ENCODE results near the gene ZFYVE26. TPM values are rescaled to one million over a fixed set of nuclear protein-coding genes. Genes with fewer than 3 reads are reported as not detected.
A peak's percentile ranks its signal among the peaks of the same experiment; 100 is the strongest.
"Not testable (repeated sequence)": the region's sequence is repeated elsewhere in the genome, so short reads cannot be mapped to it uniquely, and the experiment has no call there.

Gene ZFYVE26
- total RNA-seq, 1 experiment from 2014 or later: 13.2 TPM

DNA sequence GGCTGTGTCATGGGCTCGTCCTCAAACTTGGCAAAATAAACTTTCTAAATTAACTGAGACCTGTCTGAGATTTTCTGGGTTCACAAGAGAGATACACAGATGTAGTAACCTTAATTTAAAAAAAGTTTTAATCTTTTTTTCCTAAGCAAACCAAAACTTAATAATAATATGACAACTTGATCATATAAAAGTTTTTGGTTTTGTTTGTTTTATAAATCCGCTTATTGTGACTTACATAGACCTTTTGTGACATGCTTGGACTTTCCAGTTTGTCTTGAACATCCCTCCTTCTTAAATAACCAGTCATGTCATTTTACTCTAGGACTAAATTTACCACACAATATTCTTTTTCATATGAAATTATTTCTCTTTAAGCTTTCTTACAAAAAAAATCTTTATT, 106.2 kb downstream of the ZFYVE26 start:
- H3K4me3 ChIP-seq (replicated peaks in 1 of 2; ENCODE audit: low read depth in 1 of 2, low read length in 2 of 2): no peak overlapping the region
- H3K27me3 ChIP-seq (ENCODE audit: insufficient read depth, low read length): no peaks in the 10 kb centered on the region
- H3K9ac ChIP-seq (ENCODE audit: low read length): no peak overlapping the region
- peaks cover 0 to 2% of the 10 kb centered on the region in 2 experiments; a peak in 2 of 4 replicates for H3K4me1 ChIP-seq (ENCODE audit: control insufficient read depth in 1 of 2, insufficient read depth in 2 of 2, low read length in 2 of 2)
- ChIA-PET RAD21 (ENCODE audit: low non-redundant PET in 1 of 2, low total read pairs in 2 of 2, uncharacterized antibody in 2 of 2, unreplicated experiment in 2 of 2) (no interaction called here), CTCF (no interaction called here), POLR2A (no interaction called here)
- no peaks in the 10 kb centered on the region for H4K20me1 ChIP-seq (ENCODE audit: insufficient read depth)
- no TSS peak for BruUV-seq (replicated peaks)
- no peaks in the 10 kb centered on the region for H3K79me2 ChIP-seq (ENCODE audit: insufficient read depth, low read length)
- ATAC-seq (no peak), DNase-seq (ENCODE audit: low read depth, low spot score) (peak; percentile 48)
- no peak overlapping the region for H3K27ac ChIP-seq (ENCODE audit: low read depth, low read length)
- H3K9me2 ChIP-seq (ENCODE audit: insufficient read depth): no peaks in the 10 kb centered on the region
- intact Hi-C loops (cut with micrococcal nuclease): no loop called here
- H3K9me3 ChIP-seq (ENCODE audit: control insufficient read depth in 1 of 2, insufficient read depth in 1 of 2, low read depth in 1 of 2, low read length in 2 of 2): peaks cover 5 to 7% of the 10 kb centered on the region in 2 experiments; a peak in 2 of 4 replicates
- no peak overlapping the region for H3K4me2 ChIP-seq (ENCODE audit: low read length)
- no peak overlapping the region for H2AFZ ChIP-seq (ENCODE audit: low read depth, low read length, poor library complexity, severe bottlenecking)
- H3K36me3 ChIP-seq (ENCODE audit: control insufficient read depth in 1 of 2, insufficient read depth in 2 of 2, low read length in 2 of 2): no peaks in the 10 kb centered on the region
- TF ChIP-seq, protein P1, sequence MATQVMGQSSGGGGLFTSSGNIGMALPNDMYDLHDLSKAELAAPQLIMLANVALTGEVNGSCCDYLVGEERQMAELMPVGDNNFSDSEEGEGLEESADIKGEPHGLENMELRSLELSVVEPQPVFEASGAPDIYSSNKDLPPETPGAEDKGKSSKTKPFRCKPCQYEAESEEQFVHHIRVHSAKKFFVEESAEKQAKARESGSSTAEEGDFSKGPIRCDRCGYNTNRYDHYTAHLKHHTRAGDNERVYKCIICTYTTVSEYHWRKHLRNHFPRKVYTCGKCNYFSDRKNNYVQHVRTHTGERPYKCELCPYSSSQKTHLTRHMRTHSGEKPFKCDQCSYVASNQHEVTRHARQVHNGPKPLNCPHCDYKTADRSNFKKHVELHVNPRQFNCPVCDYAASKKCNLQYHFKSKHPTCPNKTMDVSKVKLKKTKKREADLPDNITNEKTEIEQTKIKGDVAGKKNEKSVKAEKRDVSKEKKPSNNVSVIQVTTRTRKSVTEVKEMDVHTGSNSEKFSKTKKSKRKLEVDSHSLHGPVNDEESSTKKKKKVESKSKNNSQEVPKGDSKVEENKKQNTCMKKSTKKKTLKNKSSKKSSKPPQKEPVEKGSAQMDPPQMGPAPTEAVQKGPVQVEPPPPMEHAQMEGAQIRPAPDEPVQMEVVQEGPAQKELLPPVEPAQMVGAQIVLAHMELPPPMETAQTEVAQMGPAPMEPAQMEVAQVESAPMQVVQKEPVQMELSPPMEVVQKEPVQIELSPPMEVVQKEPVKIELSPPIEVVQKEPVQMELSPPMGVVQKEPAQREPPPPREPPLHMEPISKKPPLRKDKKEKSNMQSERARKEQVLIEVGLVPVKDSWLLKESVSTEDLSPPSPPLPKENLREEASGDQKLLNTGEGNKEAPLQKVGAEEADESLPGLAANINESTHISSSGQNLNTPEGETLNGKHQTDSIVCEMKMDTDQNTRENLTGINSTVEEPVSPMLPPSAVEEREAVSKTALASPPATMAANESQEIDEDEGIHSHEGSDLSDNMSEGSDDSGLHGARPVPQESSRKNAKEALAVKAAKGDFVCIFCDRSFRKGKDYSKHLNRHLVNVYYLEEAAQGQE (IDR thresholded peaks at IDR 0.05; ENCODE audit: low read depth): no peak
- peak; percentile 70; the same call in 1 of the 2 replicates for TF ChIP-seq CBX3 (IDR thresholded peaks at IDR 0.05; ENCODE audit: low read depth)

DNA sequence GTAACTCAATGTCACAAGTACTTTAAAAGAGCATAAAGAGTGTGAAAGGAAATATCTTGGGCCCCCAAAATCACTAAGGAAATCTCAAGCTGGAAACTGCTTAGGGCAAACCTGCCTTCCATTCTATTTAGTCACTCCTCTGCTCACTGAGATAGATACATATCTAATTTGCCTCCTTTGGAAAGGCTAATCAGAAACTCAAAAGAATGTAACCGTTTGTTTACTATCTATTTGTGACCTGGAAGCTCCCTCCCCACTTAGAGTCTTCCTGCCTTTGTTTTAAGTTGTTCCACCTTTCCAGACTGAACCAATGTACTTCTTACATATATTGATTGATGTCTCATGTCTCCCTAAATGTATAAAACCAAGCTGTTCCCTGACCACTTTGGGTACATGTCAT, 106.6 kb downstream of the ZFYVE26 start:
- intact Hi-C loops (cut with micrococcal nuclease): loop anchor here (10.0 kb wide), 1 partner anchor 1345 kb away; no protein-coding TSS in a partner anchor
- H3K4me2 ChIP-seq (ENCODE audit: low read length); H3K27me3 ChIP-seq (ENCODE audit: insufficient read depth, low read length); BruUV-seq (replicated peaks); CTCF ChIA-PET; H3K79me2 ChIP-seq (ENCODE audit: insufficient read depth, low read length); POLR2A ChIA-PET; H3K9ac ChIP-seq (ENCODE audit: low read length); H2AFZ ChIP-seq (ENCODE audit: low read depth, low read length, poor library complexity, severe bottlenecking); H3K36me3 ChIP-seq (ENCODE audit: control insufficient read depth in 1 of 2, insufficient read depth in 2 of 2, low read length in 2 of 2); H3K27ac ChIP-seq (ENCODE audit: low read depth, low read length); H3K9me2 ChIP-seq (ENCODE audit: insufficient read depth); H4K20me1 ChIP-seq (ENCODE audit: insufficient read depth); RAD21 ChIA-PET (ENCODE audit: low non-redundant PET in 1 of 2, low total read pairs in 2 of 2, uncharacterized antibody in 2 of 2, unreplicated experiment in 2 of 2); H3K4me1 ChIP-seq (ENCODE audit: control insufficient read depth in 1 of 2, insufficient read depth in 2 of 2, low read length in 2 of 2); H3K4me3 ChIP-seq (replicated peaks in 1 of 2; ENCODE audit: low read depth in 1 of 2, low read length in 2 of 2); ATAC-seq; H3K9me3 ChIP-seq (ENCODE audit: control insufficient read depth in 1 of 2, insufficient read depth in 1 of 2, low read depth in 1 of 2, low read length in 2 of 2); DNase-seq (ENCODE audit: low read depth, low spot score): not testable (repeated sequence)

DNA sequence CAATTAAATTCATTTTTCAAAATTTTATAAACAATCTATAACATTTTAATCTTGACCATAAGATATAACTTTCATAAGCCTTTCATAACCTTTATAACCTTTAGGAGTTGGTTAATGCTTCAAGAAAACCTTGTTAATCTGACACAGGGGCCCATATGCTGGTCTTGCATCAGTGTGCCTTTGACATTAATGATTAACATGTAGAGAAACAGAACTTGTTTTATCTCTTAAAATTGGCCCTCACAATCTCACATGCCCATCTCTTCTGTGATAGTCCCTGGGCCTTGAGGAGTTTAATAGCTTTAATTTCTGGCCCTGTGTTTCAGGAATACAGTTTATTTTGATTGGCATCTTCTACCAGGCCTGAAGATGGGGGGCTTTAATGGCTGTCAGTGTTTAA, 107.0 kb downstream of the ZFYVE26 start:
- H2AFZ ChIP-seq (ENCODE audit: low read depth, low read length, poor library complexity, severe bottlenecking); H3K36me3 ChIP-seq (ENCODE audit: control insufficient read depth in 1 of 2, insufficient read depth in 2 of 2, low read length in 2 of 2); H3K4me2 ChIP-seq (ENCODE audit: low read length); H3K4me3 ChIP-seq (replicated peaks in 1 of 2; ENCODE audit: low read depth in 1 of 2, low read length in 2 of 2); RAD21 ChIA-PET (ENCODE audit: low non-redundant PET in 1 of 2, low total read pairs in 2 of 2, uncharacterized antibody in 2 of 2, unreplicated experiment in 2 of 2); H3K27ac ChIP-seq (ENCODE audit: low read depth, low read length); H3K9me3 ChIP-seq (ENCODE audit: control insufficient read depth in 1 of 2, insufficient read depth in 1 of 2, low read depth in 1 of 2, low read length in 2 of 2); H3K9me2 ChIP-seq (ENCODE audit: insufficient read depth); H3K79me2 ChIP-seq (ENCODE audit: insufficient read depth, low read length); H3K9ac ChIP-seq (ENCODE audit: low read length); DNase-seq (ENCODE audit: low read depth, low spot score); CTCF ChIA-PET; H3K27me3 ChIP-seq (ENCODE audit: insufficient read depth, low read length); POLR2A ChIA-PET; BruUV-seq (replicated peaks); ATAC-seq; H4K20me1 ChIP-seq (ENCODE audit: insufficient read depth): not testable (repeated sequence)
- intact Hi-C loops (cut with micrococcal nuclease): loop anchor here (10.0 kb wide), 1 partner anchor 1345 kb away; no protein-coding TSS in a partner anchor
- peaks cover 0 to 11% of the 10 kb centered on the region in 2 experiments; a peak in 2 of 4 replicates for H3K4me1 ChIP-seq (ENCODE audit: control insufficient read depth in 1 of 2, insufficient read depth in 2 of 2, low read length in 2 of 2)
